Neural cell (in vitro differentiated cells): ENCODE results near the gene UBA3. TPM values are rescaled to one million over a fixed set of nuclear protein-coding genes. Genes with fewer than 3 reads are reported as not detected.

Source experiments
- H2AFZ ChIP-seq: fragments of 200-600, 300-800 bp; sonication (generic), shearing (Covaris generic); 2 replicates; pipeline ENCODE4 v1.6.0; 2014; ENCODE audit warnings: low read depth, mild to moderate bottlenecking, antibody characterized with exemption, low read length, moderate library complexity
- H3F3A ChIP-seq: fragments of 200-600 bp; shearing (Covaris generic); 2 replicates; pipeline ENCODE4 v1.6.1; 2016; ENCODE audit warnings: mild to moderate bottlenecking, moderate library complexity, mixed read lengths, antibody characterized with exemption, low read length; ENCODE audit not compliant: insufficient read depth, poor library complexity, severe bottlenecking
- H3K27ac ChIP-seq: fragments of 200-600, 300-800 bp; sonication (generic), shearing (Covaris generic); 2 replicates; pipeline ENCODE4 v1.5.1; 2014; ENCODE audit warnings: mild to moderate bottlenecking, low read length, moderate library complexity
- H3K27me3 ChIP-seq: fragments of 300-800, 200-600 bp; sonication (generic), shearing (Covaris generic); 2 replicates; pipeline ENCODE4 v1.6.0; 2014; ENCODE audit warnings: mild to moderate bottlenecking, low read depth, low read length, moderate library complexity; ENCODE audit not compliant: insufficient read depth
- H3K36me3 ChIP-seq: fragments of 300-800, 200-600 bp; sonication (generic), shearing (Covaris generic); 2 replicates; pipeline ENCODE4 v1.5.1; 2014; ENCODE audit warnings: mild to moderate bottlenecking, antibody characterized with exemption, low read length, moderate library complexity; ENCODE audit not compliant: insufficient read depth
- H3K4me2 ChIP-seq: fragments of 300-800, 200-600 bp; sonication (generic), shearing (Covaris generic); 2 replicates; pipeline ENCODE4 v1.6.0; 2014; ENCODE audit warnings: mild to moderate bottlenecking, low read length
- H3K4me3 ChIP-seq: fragments of 300-800, 200-600 bp; sonication (generic), shearing (Covaris generic); 2 replicates; pipeline ENCODE4 v1.5.1; 2014; ENCODE audit warnings: mild to moderate bottlenecking, low read length, moderate library complexity
- H3K79me2 ChIP-seq: fragments of 200-600 bp; shearing (Covaris generic); replicated peaks from 2 replicates; pipeline ENCODE4 v1.6.0; 2014; ENCODE audit warnings: mild to moderate bottlenecking, low read length, moderate library complexity; ENCODE audit not compliant: insufficient read depth
- H3K9ac ChIP-seq: fragments of 300-800, 200-600 bp; sonication (generic), shearing (Covaris generic); 2 replicates; pipeline ENCODE4 v1.6.1; 2016; ENCODE audit warnings: mild to moderate bottlenecking, low read length, mixed read lengths
- H3K9me2 ChIP-seq: fragments of 200-600 bp; shearing (Covaris generic); 2 replicates; pipeline ENCODE4 v1.6.1; 2016; ENCODE audit warnings: mild to moderate bottlenecking, low read length, mixed read lengths; ENCODE audit not compliant: insufficient read depth
- H3K9me3 ChIP-seq: fragments of 200-600, 300-800 bp; sonication (generic), shearing (Covaris generic); 2 replicates; pipeline ENCODE4 v1.6.1; 2016; ENCODE audit warnings: mild to moderate bottlenecking, mixed run types, low read length, moderate library complexity, mixed read lengths
- H4K20me1 ChIP-seq: fragments of 200-600 bp; shearing (Covaris generic); 2 replicates; pipeline ENCODE4 v1.6.1; 2016; ENCODE audit warnings: mild to moderate bottlenecking, mixed run types; ENCODE audit not compliant: insufficient read depth
- CTCF ChIP-seq: fragments of 450-650 bp; IDR thresholded peaks from 2 replicates; pipeline ENCODE4 v1.5.1; 2014; ENCODE audit warnings: antibody characterized with exemption, mild to moderate bottlenecking, moderate library complexity; ENCODE audit not compliant: poor library complexity, severe bottlenecking
- EP300 ChIP-seq: fragments of 450-650 bp; conservative IDR thresholded peaks from 2 replicates; pipeline ENCODE4 v1.6.1; 2014; ENCODE audit warnings: antibody characterized with exemption, mild to moderate bottlenecking, moderate library complexity; ENCODE audit not compliant: poor library complexity, severe bottlenecking
- EZH2 ChIP-seq: fragments of 200-600, 300-800 bp; shearing (Covaris generic), sonication (generic); IDR thresholded peaks from 2 replicates; pipeline ENCODE4 v1.6.1; 2014; ENCODE audit warnings: antibody characterized with exemption, low read length, borderline replicate concordance, mild to moderate bottlenecking; ENCODE audit not compliant: insufficient read depth, poor library complexity, severe bottlenecking
- MXI1 ChIP-seq: fragments of 450-650 bp; conservative IDR thresholded peaks from 2 replicates; pipeline ENCODE4 v1.6.1; 2014; ENCODE audit warnings: antibody characterized with exemption, mild to moderate bottlenecking; ENCODE audit not compliant: poor library complexity, severe bottlenecking
- POLR2AphosphoS5 ChIP-seq: IDR thresholded peaks from 2 replicates; pipeline ENCODE4 v1.6.1; 2012
- RAD21 ChIP-seq: fragments of 450-650 bp; conservative IDR thresholded peaks from 2 replicates; pipeline ENCODE4 v1.6.1; 2014; ENCODE audit warnings: antibody characterized with exemption, mild to moderate bottlenecking, moderate library complexity
- SMC3 ChIP-seq: fragments of 450-650 bp; conservative IDR thresholded peaks from 2 replicates; pipeline ENCODE4 v1.6.1; 2014; ENCODE audit warnings: antibody characterized with exemption, mild to moderate bottlenecking, moderate library complexity; ENCODE audit not compliant: poor library complexity
- TAF1 ChIP-seq: IDR thresholded peaks from 2 replicates; pipeline ENCODE4 v1.6.1; 2012; ENCODE audit warnings: low read depth
- polyA plus RNA-seq: library from polyadenylated mRNA; depleted of rRNA; stranded (reverse); fragments of >200 nt; gene quantifications from 2 replicates; pipeline ENCODE4 v1.2.3, GENCODE V29; 2014
- TF ChIP-seq, protein P1 (sequence below): IDR thresholded peaks from 2 replicates; pipeline ENCODE4 v1.6.1; 2012; ENCODE audit warnings: borderline replicate concordance

The UBA3 gene
- polyA plus RNA-seq, 1 donor from 2014 or later = 168 TPM

DNA sequence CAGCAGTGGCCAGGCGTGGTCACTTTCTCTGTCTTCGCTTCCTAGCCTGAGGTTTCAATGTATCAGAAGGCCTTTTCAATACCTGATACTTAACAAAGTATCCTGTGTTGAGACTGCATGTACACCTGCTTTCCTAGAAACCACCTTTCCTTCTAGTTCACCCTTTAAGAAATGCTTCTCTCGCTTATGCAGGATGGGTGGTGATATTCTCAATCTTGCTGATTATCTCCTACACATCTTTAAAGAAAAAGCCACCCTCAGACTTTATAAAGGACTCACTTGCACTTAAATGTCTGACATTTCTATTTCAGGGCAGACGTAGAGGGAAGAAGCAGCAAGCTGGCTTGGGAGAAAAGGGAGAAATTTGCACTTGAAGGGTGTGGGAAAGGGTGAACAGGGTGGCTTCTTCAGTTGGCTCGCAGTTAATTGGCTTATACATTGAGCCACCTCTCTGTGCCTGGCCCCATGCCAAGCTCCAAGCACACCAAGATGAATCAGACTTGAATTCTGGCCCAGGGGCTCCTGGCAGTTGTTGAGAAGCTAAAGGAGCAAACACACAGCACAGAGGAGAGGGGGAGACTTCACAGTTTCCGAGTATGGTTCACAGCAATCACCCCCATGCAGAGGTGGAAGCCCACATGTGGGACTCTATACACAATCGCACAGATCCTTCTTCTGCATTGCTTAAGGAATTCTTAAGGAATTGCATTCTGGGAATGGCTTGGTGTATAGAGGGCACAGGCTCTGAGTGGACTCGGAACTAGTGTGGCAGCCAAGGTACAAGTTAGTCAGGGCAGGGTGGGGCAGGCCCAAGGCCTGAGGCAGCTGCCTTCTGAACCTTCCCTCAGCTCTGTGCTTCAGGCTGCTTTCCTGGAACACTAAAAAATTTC, 5.9 kb upstream of the UBA3 start:
- H3K9me2 ChIP-seq = no peaks in the 10 kb centered on the region
- H3K9me3 ChIP-seq = no peaks in the 10 kb centered on the region
- H3K27ac ChIP-seq = peak overlapping the region; percentile 76
- peaks cover 34% of the 10 kb centered on the region for H3K79me2 ChIP-seq
- no peak for TF ChIP-seq SMC3
- TF ChIP-seq EZH2 = no peak
- no peak for TF ChIP-seq CTCF
- TF ChIP-seq POLR2AphosphoS5 = no peak
- TF ChIP-seq EP300 = no peak
- no peak for TF ChIP-seq TAF1
- no peak for TF ChIP-seq MXI1
- TF ChIP-seq, protein P1, sequence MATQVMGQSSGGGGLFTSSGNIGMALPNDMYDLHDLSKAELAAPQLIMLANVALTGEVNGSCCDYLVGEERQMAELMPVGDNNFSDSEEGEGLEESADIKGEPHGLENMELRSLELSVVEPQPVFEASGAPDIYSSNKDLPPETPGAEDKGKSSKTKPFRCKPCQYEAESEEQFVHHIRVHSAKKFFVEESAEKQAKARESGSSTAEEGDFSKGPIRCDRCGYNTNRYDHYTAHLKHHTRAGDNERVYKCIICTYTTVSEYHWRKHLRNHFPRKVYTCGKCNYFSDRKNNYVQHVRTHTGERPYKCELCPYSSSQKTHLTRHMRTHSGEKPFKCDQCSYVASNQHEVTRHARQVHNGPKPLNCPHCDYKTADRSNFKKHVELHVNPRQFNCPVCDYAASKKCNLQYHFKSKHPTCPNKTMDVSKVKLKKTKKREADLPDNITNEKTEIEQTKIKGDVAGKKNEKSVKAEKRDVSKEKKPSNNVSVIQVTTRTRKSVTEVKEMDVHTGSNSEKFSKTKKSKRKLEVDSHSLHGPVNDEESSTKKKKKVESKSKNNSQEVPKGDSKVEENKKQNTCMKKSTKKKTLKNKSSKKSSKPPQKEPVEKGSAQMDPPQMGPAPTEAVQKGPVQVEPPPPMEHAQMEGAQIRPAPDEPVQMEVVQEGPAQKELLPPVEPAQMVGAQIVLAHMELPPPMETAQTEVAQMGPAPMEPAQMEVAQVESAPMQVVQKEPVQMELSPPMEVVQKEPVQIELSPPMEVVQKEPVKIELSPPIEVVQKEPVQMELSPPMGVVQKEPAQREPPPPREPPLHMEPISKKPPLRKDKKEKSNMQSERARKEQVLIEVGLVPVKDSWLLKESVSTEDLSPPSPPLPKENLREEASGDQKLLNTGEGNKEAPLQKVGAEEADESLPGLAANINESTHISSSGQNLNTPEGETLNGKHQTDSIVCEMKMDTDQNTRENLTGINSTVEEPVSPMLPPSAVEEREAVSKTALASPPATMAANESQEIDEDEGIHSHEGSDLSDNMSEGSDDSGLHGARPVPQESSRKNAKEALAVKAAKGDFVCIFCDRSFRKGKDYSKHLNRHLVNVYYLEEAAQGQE = no peak
- no peaks in the 10 kb centered on the region for H4K20me1 ChIP-seq
- peak overlapping the region; percentile 74 for H3K4me2 ChIP-seq
- H3K9ac ChIP-seq = peak overlapping the region; percentile 84
- peak overlapping the region; percentile 73 for H2AFZ ChIP-seq
- no peaks in the 10 kb centered on the region for H3K36me3 ChIP-seq
- no peaks in the 10 kb centered on the region for H3F3A ChIP-seq
- no peaks in the 10 kb centered on the region for H3K27me3 ChIP-seq
- peak overlapping the region; percentile 89 for H3K4me3 ChIP-seq

- Histone ChIP-seq H3K27ac (peak overlapping the region; percentile 76), H3K79me2 (peaks cover 40% of the 10 kb centered on the region), H3K4me3 (peak overlapping the region; percentile 89), H3K4me2 (peak overlapping the region; percentile 74), H3K27me3 (no peaks in the 10 kb centered on the region), H3K9me3 (no peaks in the 10 kb centered on the region), H2AFZ (peak overlapping the region; percentile 73), H3K9me2 (no peaks in the 10 kb centered on the region), H4K20me1 (no peaks in the 10 kb centered on the region), H3K9ac (peak overlapping the region; percentile 84), H3K36me3 (no peaks in the 10 kb centered on the region), H3F3A (no peaks in the 10 kb centered on the region)
- no peak for TF ChIP-seq MXI1
- TF ChIP-seq TAF1 = no peak
- TF ChIP-seq EZH2 = no peak
- no peak for TF ChIP-seq RAD21
- TF ChIP-seq POLR2AphosphoS5 = no peak
- TF ChIP-seq SMC3 = no peak
- TF ChIP-seq, protein P1 = no peak
Measured at GRCh38 chr3:69085168-69085832, 5.1 kb upstream of the UBA3 start.
